ENCODE measurements around the gene SOCS3.

SOCS3 gene

DNA sequence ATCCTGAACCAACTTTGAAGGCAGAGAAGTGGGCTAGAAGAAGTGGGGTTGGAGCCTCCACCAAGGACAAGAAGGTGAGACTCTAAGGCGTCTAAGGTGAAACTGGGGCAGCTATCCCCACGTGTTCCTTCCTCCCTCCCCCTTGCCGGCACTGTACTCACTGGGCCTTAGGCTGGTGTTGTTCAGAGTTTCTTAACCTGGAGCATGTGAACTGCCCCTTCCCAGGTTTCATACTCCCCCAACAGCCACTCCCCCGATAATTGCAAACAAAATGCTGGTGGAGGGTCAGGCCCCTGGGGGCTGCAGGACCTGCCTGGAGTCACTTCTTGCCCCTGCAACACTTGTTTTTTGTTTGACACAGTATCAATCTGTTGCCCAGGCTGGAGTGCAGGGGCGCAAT lies 7.3 kb upstream of the SOCS3 start:
- DNase-seq: no peak

DNA sequence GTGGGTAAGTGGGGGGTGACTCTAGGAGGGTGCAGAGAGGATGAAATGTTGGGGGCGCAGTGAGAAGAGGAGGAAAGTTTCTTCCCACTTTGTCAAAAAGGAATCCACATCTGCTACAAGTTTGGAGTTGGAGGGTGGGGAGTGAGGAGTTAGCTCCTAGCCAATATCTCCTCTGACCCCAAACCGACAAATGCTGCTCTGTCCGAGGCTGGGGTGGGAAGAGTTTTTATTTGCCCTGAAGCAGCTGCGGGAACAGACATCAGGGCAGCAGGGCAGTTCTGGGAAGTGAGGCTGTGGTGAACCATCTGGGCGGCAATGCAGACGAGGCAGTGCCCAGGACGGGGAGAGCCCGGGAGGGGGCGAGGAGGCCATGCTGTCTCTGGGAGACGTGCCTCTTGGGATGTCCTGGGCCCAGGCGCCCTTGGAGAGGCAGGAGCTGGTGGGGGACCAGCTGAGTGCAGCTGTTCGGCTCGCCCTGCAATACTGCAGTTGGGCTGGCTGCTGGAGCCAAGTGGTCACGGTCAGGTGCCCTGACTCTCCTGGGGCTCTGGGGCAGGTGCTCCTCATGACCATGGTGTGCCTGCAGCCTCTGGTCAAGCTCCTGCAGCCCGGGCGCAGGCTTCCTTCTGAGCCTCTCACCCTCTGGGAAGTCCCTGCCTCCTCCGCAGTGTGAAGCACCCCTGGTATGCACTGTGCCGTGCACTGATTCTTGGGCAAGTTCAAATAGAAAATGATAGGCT lies 6.4 kb upstream of the SOCS3 start:
- DNase-seq: no peak

DNA sequence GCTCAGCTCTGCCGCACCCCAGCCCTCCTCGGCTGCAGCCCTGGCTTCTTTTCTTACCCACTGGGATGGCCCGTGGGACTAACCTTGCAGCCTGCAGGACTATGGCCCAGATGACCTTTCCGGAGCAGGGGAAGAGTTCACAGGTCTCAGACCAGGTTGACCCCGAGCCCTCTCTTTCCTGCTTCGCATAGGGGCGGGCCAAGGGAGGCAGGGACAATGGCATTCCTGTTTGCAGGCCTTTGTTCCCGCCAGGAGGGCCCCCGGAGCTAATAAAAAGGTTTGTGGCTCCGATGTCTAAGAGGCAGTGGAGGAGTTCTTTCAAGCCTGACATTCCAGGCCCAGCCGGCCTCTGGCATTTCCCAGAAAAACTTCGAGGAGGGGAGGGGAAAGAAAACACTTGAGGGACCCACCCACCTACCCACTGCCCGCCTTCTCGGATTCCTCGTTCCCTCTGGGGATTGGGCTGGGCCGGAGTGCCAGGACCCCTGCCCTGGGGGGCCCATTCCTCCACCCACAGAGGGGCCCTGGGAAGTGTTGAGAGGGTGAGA lies 5.8 kb upstream of the SOCS3 start:
- DNase-seq: no peak

DNA sequence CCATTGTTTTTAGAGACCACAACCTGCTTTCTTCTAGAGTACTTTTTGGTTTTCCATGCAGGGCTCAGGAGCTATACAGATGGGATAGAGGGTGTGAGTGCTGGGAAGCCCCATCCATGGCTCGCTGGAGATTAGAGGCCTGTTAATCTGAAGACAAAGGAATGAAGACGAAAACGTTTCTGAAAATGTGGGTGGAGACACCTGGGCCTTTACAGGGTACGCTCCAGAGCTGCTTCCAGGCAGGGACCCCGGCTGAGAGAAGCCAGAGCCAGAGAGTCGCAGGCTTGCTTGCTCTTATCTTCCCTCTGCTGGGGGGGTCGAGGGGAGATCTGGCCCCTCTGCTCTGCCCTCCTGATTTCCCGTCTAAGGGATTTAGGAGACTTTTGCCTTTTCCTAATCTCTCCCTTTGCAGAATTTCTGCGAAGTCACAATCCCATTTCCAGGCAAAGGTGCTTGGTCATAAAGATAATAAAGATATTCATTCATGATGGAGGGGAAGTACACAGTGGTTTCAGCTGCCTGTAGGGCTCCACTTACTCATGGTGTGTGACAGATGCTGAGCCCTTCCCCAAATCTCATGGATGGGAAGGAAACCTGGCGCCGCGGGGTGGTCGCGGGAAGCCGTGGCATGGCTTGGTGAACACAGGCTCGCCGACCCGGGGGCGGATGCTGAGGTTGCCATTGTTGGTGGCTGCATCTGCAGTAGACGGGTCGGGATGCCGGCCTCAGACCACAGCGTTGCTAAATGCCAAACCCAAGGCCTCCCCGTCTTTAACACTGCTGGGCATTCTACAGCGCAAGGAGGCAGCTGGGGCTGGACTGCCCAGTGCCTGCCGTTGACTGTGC lies 4.8 kb upstream of the SOCS3 start:
- no peak for DNase-seq

DNA sequence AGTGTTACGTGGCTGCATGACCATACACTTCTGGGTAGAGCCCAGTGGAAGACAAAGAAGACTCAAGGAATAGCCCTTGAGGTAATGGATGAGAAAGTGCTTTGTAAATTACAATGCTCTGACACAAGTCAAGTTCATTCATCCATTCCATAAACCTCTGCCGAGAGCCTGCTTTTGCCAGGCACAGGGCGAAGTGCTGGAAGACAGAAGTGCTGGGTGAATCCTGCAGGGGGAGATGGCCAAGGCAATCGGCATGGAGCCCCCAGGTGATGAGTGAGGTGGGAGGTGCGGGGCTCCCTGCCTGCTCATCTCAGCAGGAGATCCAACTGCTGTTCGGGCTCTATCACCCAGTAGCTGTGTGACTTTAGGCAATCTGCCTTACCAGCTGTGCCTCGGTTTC lies 2.8 kb upstream of the SOCS3 start:
- no peak for DNase-seq

DNA sequence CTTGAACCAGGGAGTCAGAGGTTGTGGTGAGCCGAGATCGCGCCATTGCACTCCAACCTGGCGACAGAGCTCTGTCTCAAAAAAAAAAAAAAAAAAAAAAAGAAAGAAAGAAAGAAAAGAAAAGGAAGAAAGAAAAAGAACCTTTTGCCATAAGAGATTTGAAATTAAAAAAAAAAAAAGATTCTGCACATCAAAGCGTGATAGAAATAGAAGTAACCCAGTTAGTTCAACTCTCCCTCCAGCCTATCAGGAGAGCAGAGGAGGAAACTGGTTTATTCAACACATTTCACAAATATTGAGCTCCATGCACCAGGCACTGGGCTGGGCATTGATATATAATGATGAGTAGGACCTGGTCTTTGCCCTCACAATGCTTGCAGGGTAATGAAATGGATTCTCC lies 2.4 kb upstream of the SOCS3 start:
- DNase-seq: no peak

DNA sequence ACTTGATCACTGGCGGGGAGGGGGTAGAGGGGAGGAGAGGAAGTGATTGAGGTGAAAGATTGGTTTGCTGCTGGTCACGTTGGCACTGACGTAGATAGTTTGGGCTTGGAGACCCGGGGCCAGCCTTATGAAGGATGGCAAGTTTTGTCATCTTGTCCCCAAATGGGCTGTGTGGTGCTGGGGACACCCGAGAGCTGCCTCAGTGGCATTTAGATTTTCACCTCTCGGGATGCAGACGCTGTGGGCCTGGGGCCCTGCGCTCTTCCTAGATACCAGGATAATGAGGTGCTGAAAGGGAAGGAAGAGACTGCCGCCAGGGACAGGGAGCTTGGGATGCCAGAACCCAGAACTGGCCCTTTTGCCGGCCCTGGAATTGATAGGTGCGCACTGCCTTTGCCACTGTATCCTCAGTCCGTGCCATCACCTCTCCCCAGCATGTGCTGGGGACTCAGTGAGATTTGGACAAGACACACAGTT lies 1.4 kb upstream of the SOCS3 start:
- no peak for DNase-seq

DNA sequence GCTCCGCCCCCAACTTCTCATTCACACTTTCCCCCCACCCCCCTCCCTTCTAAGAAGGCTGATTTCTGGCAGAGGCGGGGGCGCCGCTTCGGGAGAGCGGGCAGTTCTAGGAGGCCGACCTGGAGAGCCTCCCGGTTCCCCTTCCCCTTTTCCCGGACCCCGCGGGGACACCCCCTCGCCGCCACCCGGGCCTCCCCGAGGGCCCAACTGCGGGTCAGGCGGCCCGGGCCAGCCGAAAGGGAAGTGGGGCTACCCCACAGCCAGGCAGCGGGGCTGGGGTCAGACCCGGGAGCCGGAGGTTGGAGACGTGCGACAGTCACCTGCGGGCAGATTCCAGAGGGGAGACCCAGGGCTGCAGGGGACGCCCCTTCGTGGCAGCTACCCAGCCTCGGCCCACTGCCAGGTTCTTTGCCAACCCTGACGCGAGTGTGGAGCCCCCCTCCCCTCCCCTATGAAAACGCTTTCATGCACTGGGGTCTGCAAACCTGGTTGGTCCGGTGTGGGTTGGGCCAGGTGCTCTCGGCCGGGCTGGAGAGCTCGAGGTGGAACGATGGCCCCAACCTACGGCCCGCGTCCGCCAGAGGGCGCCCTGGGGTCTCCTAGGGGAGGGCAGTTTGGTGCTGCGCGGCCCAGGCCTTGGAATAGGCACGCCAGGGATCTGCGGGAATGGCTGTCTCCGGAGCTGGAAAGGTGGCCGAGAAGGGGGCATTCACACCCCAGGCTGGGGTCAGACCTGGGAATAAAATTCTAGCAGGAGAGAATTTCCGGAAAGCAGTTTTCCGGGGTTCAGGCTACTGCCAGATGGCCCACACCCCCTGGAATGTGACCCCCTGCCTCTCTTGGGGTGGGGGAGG lies 721 bp upstream of the SOCS3 start:
- DNase-seq: peak; percentile 74 to 90 (median 84)

DNA sequence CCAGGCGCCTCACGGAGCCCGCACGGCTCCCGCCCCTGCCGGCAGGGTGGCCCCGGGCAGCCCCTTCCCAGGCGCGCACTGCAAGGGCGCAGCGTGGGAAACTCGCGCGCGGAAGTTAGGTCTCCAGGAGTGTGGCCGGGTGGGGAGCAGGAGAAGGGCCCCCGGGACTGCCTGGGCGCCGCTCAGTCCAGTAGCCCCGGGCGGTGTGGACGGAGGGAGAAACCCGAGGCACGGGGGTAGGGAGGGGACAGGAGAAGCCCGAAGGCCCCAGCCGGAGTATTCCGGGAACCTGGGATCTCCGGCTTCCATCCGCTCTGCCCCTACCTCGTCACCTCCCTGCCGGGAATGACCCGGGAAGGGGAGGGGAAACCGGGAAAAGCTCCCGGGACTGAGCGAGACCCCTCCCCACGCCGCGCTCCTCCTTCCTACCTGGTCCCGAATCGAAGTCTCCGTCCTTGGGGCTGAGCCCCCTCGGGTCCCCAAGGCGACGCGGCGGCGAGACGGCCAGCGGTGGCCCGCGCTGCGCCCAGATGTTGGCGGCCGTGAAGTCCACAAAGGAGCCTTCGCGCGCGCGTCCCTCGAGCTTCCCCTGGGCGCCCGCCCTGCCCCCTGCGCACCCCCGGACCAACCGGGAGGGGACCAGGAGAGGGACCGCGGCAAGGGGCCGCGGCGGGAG lies 418 bp downstream of the SOCS3 start:
- DNase-seq: no peak

DNA sequence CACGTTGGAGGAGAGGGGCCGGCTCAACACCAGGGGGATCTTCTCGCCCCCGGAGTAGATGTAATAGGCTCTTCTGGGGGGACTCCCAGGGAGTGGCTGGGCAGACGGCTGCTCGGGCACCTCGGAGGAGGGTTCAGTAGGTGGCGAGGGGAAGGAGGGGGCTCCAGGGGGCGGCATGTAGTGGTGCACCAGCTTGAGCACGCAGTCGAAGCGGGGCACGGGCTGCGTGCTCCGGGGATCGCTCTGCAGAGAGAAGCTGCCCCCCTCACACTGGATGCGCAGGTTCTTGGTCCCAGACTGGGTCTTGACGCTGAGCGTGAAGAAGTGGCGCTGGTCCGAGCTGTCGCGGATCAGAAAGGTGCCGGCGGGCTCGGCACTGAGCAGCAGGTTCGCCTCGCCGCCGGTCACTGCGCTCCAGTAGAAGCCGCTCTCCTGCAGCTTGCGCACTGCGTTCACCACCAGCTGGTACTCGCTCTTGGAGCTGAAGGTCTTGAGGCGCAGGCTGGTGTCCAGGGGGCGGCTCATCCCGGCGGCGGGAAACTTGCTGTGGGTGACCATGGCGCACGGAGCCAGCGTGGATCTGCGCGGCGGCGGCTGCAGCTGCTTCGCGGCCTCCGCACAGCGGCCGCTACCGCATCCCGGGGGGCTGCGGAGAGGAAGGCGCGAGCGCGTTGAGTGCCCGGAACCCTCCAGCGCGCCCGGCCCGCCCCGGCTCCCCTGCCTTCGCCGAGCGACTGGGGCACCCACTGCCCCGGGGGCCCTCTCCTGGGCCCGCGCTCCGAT lies 1.1 kb downstream of the SOCS3 start:
- peak in 1 of 5 experiments; percentile 63 for DNase-seq

DNA sequence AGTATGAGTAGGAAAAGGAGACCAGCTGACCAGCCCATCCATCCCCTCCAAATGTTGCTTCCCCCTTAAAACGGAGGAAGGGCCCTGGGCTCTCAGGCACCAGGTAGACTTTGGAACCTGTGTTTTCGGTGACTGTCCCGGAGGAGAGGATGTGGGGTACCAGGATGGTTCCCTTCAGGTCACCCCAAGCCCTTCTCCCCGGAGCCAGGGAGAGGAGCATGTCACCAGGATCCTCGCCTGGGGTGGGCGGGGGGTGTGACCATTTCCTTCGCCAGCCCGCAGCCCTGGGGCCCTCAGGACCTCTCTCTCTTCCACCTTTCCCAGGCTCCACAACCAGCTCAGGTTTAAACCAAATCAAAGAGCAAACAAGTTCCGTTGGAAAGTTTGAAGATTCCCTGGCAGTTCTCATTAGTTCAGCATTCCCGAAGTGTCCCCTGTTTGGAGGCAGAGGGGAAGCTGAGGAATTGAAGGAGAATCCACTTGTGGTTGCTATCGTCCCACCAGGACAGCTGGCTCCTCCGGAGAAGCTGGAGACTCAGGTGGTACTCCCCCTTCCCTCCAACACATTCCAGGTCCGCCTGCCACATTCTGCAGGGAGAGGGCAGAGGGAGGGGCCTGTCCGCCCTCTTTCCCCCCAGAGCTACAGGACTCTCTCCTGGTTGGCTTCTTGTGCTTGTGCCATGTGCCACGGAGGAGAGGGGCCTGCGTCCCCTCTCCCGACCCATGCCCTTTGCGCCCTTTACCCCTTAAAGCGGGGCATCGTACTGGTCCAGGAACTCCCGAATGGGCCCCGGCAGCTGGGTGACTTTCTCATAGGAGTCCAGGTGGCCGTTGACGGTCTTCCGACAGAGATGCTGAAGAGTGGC lies 2.0 kb downstream of the SOCS3 start:
- DNase-seq: no peak

DNA sequence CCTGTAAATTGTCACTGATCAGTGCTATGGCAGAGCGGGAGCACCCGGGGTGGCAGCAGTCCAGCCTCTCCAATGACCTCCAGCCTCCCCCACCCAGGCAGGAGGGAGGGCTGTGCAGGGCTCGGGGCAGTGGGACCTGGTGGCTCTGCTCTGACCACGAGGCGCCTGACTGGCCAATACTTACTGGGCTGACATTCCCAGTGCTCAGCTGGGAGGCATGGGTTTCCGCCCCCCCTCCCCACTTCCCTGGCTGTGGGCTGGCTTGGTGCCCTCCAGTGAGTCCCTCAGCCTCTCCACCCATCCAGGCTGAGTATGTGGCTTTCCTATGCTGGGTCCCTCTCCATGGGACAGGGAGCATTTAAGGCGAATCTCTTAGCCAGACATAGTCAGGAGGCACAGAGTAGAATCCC lies 2.7 kb downstream of the SOCS3 start:
- no peak for DNase-seq

DNA sequence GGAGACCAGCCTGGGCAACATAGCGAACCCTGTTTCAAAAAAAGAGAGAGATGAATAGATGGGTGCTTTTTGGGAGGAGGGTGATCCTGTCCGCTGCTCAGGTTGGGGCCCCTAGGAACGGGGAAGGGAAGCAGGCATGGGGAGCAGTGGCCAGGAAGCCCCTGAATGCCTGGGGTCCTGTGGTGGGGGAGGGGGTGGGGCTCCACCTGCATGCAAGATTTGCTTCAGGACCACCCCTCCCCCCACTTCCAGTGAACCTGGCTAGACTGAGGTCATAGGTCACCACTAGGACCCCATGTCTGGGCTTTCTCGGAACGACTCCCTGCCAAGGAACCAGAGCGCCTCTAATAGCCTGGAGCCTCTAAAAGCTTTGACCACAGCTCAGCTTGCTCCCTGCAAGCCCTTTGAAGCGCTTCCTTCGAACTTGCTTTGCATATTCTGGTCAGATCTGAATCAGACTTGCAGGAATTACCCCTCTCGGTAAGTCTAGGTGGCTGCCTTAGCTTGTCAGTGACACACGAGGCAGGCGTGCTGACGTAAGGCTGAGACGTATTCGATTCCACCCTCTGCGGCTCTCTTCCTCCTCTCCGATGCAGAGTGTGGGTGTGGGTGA lies 3.7 kb downstream of the SOCS3 start:
- peak; percentile 52 to 99 (median 87) for DNase-seq

DNA sequence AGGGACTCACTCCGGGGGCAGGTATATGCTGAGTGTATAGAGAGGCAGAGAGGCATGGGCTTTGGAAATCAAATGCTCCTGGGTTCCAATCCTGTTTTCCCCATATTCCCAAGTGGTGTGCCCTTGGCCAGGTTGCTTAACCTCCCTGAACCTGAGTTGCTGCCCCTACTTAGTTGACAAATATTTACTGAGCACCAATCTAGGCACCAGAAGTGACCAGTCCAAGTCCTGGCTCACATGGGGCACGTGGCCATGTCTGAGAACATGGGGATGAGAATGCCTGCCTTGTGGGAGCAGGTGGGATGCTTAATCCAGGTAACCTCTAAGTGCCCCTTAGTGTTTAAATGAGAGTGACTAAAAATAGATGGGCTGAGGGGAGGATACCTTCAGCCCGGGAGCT lies 4.2 kb downstream of the SOCS3 start:
- no peak for DNase-seq

DNA sequence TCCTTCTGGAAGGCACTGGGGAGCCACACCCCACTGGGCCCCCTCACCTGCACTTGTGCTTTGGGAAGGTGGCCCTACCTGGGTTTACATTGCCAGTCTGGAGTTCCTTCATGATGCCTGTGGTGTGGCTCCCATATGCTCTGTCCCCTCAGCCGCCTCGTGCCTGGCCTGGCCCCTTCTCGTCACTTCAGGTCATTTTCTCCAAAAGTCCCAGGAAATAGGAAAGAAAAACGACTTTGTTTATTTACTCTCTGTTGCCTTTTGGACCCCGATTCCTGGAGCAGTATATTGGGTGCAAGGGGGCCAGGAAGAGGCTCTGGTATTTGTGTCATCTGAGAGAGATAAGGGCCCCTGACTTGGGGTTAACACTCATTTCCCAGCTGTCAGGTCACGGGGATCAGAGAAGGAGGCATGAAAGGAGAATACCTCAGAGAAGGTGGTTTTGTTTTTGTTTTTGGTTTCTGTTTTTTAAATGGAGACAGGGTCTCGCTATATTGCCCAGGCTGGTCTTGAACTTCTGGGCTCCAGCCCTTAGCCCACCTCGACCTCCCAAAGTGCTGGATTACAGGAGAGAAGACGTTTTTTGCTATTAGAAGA lies 4.7 kb downstream of the SOCS3 start:
- DNase-seq: peak in 2 of 5 experiments; percentile 68 to 75

DNA sequence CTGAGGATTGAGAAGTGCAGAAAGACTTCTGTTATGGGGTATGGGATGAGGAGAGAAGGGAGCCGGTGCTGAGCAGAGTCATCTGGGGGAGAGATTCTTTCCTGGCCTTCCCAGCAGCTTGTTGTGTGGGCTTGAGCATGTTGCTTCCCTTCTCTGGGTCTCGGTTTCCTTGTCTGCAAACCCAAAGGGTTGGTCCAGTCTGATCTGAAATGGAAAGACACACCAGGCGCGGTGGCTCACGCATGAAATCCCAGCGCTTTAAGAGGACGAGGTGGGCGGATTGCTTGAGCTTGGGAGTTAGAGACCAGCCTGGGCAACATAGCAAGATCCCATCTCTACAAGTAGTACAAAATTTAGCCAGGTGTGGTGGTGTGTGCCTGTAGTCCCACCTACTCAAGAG lies 6.0 kb downstream of the SOCS3 start:
- DNase-seq: no peak

DNA sequence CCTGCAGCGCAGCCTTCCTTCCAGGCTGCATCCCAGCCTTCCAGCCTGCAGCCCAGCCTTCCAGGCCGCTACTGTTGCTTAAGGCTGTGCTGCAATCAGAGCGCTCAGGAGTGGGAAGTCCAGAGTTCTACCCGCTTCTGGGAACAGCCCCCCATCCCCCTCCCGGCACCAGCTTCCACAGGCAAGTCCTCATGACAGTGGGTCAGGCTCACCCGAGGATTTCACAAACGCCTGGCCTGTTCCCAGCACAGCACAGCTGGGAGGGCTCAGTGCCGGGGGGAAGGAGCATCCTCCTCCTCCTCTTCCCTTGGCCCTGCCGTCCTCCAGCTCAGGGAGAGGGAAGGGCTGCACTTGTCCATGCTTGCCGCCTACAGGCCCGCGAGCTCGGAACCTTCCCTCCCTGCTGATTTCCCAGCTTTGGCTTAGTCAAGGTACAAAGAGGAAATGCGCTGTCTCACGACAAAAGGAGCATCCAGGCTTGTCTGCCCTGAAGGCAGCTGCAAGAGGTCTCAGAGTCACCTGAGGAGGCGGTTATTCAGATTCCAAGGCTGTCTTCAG lies 8.3 kb downstream of the SOCS3 start:
- no peak for DNase-seq

DNA sequence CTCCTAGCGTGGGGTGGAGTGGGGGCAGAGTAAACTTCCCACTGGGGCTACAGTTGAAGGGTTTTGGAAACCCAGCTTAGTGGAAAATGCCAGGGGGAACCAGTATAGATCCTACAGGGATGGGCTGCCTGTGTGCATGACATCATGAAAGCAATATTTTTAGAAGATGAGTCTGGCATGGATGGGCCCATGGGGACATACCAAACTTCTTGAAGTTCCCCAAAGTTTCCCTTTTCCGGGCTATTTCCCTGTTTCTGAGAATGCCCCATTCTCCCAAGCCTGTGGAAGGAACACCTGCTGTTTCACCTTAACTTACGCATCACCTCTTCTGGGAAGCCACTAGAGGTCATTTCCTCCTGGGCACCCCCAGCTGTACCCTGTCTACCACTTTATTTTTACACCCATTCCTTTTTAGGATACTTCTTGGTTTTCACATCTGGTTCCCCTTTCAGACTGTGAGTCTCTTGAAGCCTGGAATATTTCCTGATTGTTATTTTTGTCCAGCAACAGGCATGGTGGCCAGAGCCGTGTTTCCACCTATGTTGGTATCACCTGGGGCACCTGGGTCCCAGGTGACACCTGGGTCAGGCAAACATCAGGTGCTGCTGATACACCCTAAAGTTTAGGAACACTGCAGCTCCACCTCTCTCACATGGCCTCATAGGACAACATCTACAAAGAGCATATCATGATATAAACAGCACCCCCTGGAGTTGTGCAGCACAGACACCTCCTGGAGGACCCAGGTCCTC lies 9.8 kb downstream of the SOCS3 start:
- no peak for DNase-seq

Measured in T-helper 2 cell (primary cell).